B cell (primary cell): ENCODE data around the gene GNG7.

Experiments used
- CTCF ChIP-seq: fragments of 200-600 bp; IDR thresholded peaks from one replicate; pipeline ENCODE4 v1.8.0; 2022; ENCODE audit warnings: antibody characterized with exemption, mild to moderate bottlenecking
- EZH2 ChIP-seq: IDR thresholded peaks from 2 replicates; pipeline ENCODE4 v1.6.1; 2012; ENCODE audit warnings: borderline replicate concordance, low read depth, mild to moderate bottlenecking, moderate library complexity, low read length; ENCODE audit not compliant: insufficient read depth, poor library complexity, severe bottlenecking

- no peak for TF ChIP-seq EZH2
- no peak for TF ChIP-seq CTCF
Observed at GRCh38 chr19:2609389-2610116, 92.9 kb downstream of the GNG7 start.
